ENCODE data around the gene PRDM11.

Gene PRDM11

DNA sequence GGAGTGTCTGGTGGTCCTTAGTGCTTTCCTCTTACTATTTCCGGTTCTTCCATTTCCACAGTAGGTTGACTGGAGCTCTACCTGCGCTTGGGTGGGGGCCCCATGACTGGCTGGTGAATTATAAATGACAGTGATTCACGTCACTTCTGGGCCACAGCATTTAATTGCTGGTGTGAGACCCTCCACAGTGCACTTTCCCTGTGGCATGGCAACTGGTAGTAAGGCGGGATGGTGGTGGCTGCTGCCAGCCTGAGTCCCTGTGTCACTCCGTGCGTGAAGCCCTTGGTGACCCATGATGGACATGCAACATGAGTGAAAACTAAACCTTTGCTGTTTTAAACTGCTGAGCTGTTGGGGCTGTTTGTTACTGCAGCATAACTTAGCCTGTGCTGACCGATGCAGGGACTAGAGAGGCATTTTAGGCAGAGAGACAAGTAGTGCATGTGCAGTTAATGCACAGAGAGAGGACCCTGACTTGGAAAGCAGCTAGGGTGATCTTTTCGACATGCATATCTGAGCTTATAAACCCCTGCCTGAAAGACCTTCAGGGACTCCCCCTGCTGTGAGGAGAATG lies 3.1 kb downstream of the PRDM11 start:
- no peak overlapping the region for H3K4me3 ChIP-seq (ENCODE audit: low read depth, low read length)
- no peak for DNase-seq (ENCODE audit: low read depth)
- TF ChIP-seq MYC (IDR thresholded peaks at IDR 0.05; ENCODE audit: low read depth, low read length) (no peak), POLR2A (IDR thresholded peaks at IDR 0.05; ENCODE audit: extremely low read depth, insufficient read length) (no peak), MAX (IDR thresholded peaks at IDR 0.05; ENCODE audit: low read depth, low read length) (no peak)
- TF ChIP-seq, protein P1, sequence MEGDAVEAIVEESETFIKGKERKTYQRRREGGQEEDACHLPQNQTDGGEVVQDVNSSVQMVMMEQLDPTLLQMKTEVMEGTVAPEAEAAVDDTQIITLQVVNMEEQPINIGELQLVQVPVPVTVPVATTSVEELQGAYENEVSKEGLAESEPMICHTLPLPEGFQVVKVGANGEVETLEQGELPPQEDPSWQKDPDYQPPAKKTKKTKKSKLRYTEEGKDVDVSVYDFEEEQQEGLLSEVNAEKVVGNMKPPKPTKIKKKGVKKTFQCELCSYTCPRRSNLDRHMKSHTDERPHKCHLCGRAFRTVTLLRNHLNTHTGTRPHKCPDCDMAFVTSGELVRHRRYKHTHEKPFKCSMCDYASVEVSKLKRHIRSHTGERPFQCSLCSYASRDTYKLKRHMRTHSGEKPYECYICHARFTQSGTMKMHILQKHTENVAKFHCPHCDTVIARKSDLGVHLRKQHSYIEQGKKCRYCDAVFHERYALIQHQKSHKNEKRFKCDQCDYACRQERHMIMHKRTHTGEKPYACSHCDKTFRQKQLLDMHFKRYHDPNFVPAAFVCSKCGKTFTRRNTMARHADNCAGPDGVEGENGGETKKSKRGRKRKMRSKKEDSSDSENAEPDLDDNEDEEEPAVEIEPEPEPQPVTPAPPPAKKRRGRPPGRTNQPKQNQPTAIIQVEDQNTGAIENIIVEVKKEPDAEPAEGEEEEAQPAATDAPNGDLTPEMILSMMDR (IDR thresholded peaks at IDR 0.05; ENCODE audit: low read depth, low read length) = no peak

- DNase-seq (ENCODE audit: low read depth) = no peak
- no peak overlapping the region for H3K4me3 ChIP-seq (ENCODE audit: low read depth, low read length)
- no peak for TF ChIP-seq POLR2A (IDR thresholded peaks at IDR 0.05; ENCODE audit: extremely low read depth, insufficient read length)
- TF ChIP-seq, protein P1 (IDR thresholded peaks at IDR 0.05; ENCODE audit: low read depth, low read length) = no peak
- TF ChIP-seq MYC (IDR thresholded peaks at IDR 0.05; ENCODE audit: low read depth, low read length) = no peak
- TF ChIP-seq MAX (IDR thresholded peaks at IDR 0.05; ENCODE audit: low read depth, low read length) = no peak
Observed at GRCh38 chr11:45150301-45150700, 3.9 kb downstream of the PRDM11 start.

DNA sequence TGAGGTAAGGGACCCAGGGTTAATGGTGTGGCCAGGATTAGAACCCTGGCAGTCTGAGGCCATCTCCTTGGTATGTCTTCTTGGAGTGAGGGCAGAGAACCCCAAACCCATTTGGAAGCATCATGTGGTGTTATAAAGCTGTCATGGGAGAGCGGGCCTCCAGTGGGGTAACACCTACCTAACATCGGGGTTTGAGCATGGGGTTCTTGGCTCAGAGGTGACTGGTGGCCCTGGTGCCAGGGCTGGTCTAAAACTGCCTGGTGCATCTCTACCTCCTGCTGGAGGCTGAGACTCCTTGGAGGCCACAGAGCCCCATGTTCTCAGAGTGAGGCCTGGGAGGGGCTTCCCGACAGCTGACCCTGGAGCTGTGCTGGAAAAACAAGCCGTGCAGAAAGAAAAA lies 4.5 kb downstream of the PRDM11 start:
- no peak overlapping the region for H3K4me3 ChIP-seq (ENCODE audit: low read depth, low read length)
- TF ChIP-seq POLR2A (IDR thresholded peaks at IDR 0.05; ENCODE audit: extremely low read depth, insufficient read length) (no peak), MAX (IDR thresholded peaks at IDR 0.05; ENCODE audit: low read depth, low read length) (no peak), MYC (IDR thresholded peaks at IDR 0.05; ENCODE audit: low read depth, low read length) (no peak)
- TF ChIP-seq, protein P1 (IDR thresholded peaks at IDR 0.05; ENCODE audit: low read depth, low read length) = no peak
- no peak for DNase-seq (ENCODE audit: low read depth)

GRCh38 chr11:45151362-45151982 lies 5.0 kb downstream of the PRDM11 start:
- TF ChIP-seq MAX (IDR thresholded peaks at IDR 0.05; ENCODE audit: low read depth, low read length) (no peak), MYC (IDR thresholded peaks at IDR 0.05; ENCODE audit: low read depth, low read length) (no peak), POLR2A (IDR thresholded peaks at IDR 0.05; ENCODE audit: extremely low read depth, insufficient read length) (no peak)
- TF ChIP-seq, protein P1 (IDR thresholded peaks at IDR 0.05; ENCODE audit: low read depth, low read length) = no peak
- DNase-seq (ENCODE audit: low read depth) = no peak
- no peak overlapping the region for H3K4me3 ChIP-seq (ENCODE audit: low read depth, low read length)

DNA sequence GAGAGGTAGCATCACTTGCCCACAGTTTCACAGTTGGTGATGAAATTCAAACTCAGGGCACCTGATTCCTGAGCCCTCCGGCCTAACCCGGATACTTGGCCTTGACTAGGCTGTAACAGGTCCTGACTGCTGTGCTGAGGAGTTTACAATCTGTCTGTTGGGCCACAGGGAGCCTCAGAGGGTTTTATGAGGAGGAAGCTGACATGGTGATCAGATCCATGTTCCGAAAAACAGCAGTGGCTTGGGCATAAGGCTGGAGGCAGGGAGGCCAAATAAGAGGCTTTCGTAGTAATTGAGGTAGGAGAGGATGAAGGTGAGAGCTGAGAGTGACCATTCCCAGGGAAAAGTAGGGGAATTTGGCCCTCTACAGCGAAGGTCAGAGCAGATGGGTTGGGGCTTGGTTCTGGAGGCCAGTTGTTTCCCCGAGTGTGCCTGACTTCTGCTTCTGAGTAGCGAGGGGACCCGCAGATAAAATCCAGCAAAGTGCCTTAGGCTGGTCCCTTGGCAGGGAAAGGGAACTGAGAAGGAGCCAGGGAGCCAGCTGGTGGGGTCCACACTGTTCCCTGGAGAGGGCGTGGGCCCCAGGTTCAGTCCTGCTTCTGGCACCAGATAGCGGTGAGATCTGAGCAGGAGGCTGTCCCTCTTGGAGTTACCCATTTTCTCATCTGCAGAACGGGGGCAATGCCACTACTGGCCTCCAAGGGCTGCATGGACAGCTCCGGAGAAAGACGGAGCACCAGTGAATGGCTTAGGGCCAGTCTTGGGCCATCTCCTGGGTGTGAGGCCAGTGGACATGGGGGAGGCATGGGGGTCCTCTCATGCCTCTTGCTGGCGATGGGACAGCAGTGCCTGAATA lies 6.5 kb downstream of the PRDM11 start:
- DNase-seq (ENCODE audit: low read depth) = no peak
- H3K4me3 ChIP-seq (ENCODE audit: low read depth, low read length) = no peak overlapping the region
- no peak for TF ChIP-seq MAX (IDR thresholded peaks at IDR 0.05; ENCODE audit: low read depth, low read length)
- TF ChIP-seq MYC (IDR thresholded peaks at IDR 0.05; ENCODE audit: low read depth, low read length) = no peak
- TF ChIP-seq, protein P1 (IDR thresholded peaks at IDR 0.05; ENCODE audit: low read depth, low read length) = no peak
- no peak for TF ChIP-seq POLR2A (IDR thresholded peaks at IDR 0.05; ENCODE audit: extremely low read depth, insufficient read length)
